OCI-LY1 (cell line): ENCODE measurements around the gene ERCC6L.

Experiments
- H2AFZ ChIP-seq: fragments of 200-600 bp; sonication (generic), shearing (Covaris generic); 2 replicates; pipeline ENCODE4 v1.6.0; 2014; ENCODE audit warnings: antibody characterized with exemption, mild to moderate bottlenecking, low read length
- H3F3A ChIP-seq: fragments of 200-600 bp; sonication (generic), shearing (Covaris generic); 2 replicates; pipeline ENCODE4 v1.6.0; 2014; ENCODE audit warnings: mild to moderate bottlenecking, antibody characterized with exemption, low read length, moderate library complexity; ENCODE audit not compliant: insufficient read depth
- H3K27ac ChIP-seq: fragments of 200-600 bp; sonication (generic); 2 replicates; pipeline ENCODE4 v1.5.1; 2014; ENCODE audit warnings: low read length, mixed run types, mild to moderate bottlenecking, low read depth; ENCODE audit not compliant: poor library complexity, severe bottlenecking
- H3K27me3 ChIP-seq: fragments of 200-600 bp; sonication (generic); 2 replicates; pipeline ENCODE4 v1.6.0; 2014; ENCODE audit warnings: antibody characterized with exemption, mild to moderate bottlenecking, low read length, moderate library complexity; ENCODE audit not compliant: insufficient read depth
- H3K36me3 ChIP-seq: fragments of 200-600 bp; sonication (generic); 2 replicates; pipeline ENCODE4 v1.6.1; 2014; ENCODE audit warnings: mild to moderate bottlenecking, antibody characterized with exemption, low read length, moderate library complexity, mixed read lengths; ENCODE audit not compliant: insufficient read depth
- H3K4me1 ChIP-seq: fragments of 200-600 bp; sonication (generic); 2 replicates; pipeline ENCODE4 v1.5.1; 2014; ENCODE audit warnings: mild to moderate bottlenecking, low read length, moderate library complexity; ENCODE audit not compliant: insufficient read depth, severe bottlenecking
- H3K4me2 ChIP-seq: fragments of 200-600 bp; sonication (generic), shearing (Covaris generic); 2 replicates; pipeline ENCODE4 v1.6.1; 2014; ENCODE audit warnings: low read length
- H3K4me3 ChIP-seq: fragments of 200-600 bp; sonication (generic); 2 replicates; pipeline ENCODE4 v1.5.1; 2014; ENCODE audit warnings: low read length, low read depth, mild to moderate bottlenecking, mixed read lengths; ENCODE audit not compliant: poor library complexity, severe bottlenecking
- H3K79me2 ChIP-seq: fragments of 200-600 bp; shearing (Covaris generic); 2 replicates; pipeline ENCODE4 v1.6.1; 2016; ENCODE audit warnings: mixed run types, low read length, mixed read lengths; ENCODE audit not compliant: insufficient read depth
- H3K9ac ChIP-seq: fragments of 200-600 bp; sonication (generic), shearing (Covaris generic); 2 replicates; pipeline ENCODE4 v1.6.1; 2014; ENCODE audit warnings: mild to moderate bottlenecking, low read length, mixed read lengths
- H3K9me2 ChIP-seq: fragments of 200-600 bp; sonication (generic), shearing (Covaris generic); 2 replicates; pipeline ENCODE4 v1.6.1; 2014; ENCODE audit warnings: low read depth, mild to moderate bottlenecking, low read length, mixed read lengths
- H3K9me3 ChIP-seq: fragments of 200-600 bp; shearing (Covaris generic); 2 replicates; pipeline ENCODE4 v1.6.1; 2014; ENCODE audit warnings: low read length, mixed read lengths
- H4K20me1 ChIP-seq: fragments of 200-600 bp; sonication (generic), shearing (Covaris generic); 2 replicates; pipeline ENCODE4 v1.6.0; 2016; ENCODE audit warnings: mild to moderate bottlenecking, low read length; ENCODE audit not compliant: insufficient read depth
- EZH2 ChIP-seq: fragments of 200-600 bp; sonication (generic), shearing (Covaris generic); IDR thresholded peaks from 2 replicates; pipeline ENCODE4 v1.8.0; 2017; ENCODE audit warnings: borderline replicate concordance, mixed run types, mild to moderate bottlenecking, antibody characterized with exemption, low read length, moderate library complexity, mixed read lengths
- TF ChIP-seq, protein P1 (sequence below): fragments of 200-600 bp; sonication (generic), shearing (Covaris generic); IDR thresholded peaks from 2 replicates; pipeline ENCODE4 v1.5.1; 2017; ENCODE audit warnings: mild to moderate bottlenecking, antibody characterized with exemption, low read length, moderate library complexity, mixed read lengths

Gene ERCC6L

DNA sequence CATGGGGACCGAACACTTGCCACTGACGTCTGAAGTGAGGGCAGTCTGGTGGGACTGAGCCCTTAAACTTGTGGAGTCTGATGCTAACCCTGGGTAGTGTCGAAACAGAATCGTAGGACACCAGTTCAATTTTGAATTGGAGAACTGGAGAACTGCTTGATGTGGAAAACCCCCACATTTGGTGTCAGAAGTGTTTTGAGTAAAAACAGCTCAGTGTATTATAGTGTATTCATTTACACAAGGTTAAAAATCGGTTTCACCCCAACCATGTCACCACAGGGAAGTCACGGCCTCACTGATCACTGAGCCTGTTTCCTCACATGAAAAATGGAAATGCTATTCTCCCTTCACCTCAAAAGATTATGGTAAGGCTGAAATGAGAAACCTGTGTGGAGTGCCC lies 35.4 kb downstream of the ERCC6L start:
- H3K4me2 ChIP-seq = no peak overlapping the region
- H3K9me2 ChIP-seq = no peaks in the 10 kb centered on the region
- TF ChIP-seq, protein P1, sequence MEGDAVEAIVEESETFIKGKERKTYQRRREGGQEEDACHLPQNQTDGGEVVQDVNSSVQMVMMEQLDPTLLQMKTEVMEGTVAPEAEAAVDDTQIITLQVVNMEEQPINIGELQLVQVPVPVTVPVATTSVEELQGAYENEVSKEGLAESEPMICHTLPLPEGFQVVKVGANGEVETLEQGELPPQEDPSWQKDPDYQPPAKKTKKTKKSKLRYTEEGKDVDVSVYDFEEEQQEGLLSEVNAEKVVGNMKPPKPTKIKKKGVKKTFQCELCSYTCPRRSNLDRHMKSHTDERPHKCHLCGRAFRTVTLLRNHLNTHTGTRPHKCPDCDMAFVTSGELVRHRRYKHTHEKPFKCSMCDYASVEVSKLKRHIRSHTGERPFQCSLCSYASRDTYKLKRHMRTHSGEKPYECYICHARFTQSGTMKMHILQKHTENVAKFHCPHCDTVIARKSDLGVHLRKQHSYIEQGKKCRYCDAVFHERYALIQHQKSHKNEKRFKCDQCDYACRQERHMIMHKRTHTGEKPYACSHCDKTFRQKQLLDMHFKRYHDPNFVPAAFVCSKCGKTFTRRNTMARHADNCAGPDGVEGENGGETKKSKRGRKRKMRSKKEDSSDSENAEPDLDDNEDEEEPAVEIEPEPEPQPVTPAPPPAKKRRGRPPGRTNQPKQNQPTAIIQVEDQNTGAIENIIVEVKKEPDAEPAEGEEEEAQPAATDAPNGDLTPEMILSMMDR = no peak
- TF ChIP-seq EZH2 = no peak
- H3K36me3 ChIP-seq = peaks cover 39% of the 10 kb centered on the region
- no peak overlapping the region for H3K9ac ChIP-seq
- no peaks in the 10 kb centered on the region for H3K79me2 ChIP-seq
- H3K4me3 ChIP-seq = no peak overlapping the region
- H2AFZ ChIP-seq = no peak overlapping the region
- no peaks in the 10 kb centered on the region for H4K20me1 ChIP-seq
- no peaks in the 10 kb centered on the region for H3K9me3 ChIP-seq
- no peaks in the 10 kb centered on the region for H3F3A ChIP-seq
- no peaks in the 10 kb centered on the region for H3K27me3 ChIP-seq
- H3K4me1 ChIP-seq = no peaks in the 10 kb centered on the region
- H3K27ac ChIP-seq = no peak overlapping the region

DNA sequence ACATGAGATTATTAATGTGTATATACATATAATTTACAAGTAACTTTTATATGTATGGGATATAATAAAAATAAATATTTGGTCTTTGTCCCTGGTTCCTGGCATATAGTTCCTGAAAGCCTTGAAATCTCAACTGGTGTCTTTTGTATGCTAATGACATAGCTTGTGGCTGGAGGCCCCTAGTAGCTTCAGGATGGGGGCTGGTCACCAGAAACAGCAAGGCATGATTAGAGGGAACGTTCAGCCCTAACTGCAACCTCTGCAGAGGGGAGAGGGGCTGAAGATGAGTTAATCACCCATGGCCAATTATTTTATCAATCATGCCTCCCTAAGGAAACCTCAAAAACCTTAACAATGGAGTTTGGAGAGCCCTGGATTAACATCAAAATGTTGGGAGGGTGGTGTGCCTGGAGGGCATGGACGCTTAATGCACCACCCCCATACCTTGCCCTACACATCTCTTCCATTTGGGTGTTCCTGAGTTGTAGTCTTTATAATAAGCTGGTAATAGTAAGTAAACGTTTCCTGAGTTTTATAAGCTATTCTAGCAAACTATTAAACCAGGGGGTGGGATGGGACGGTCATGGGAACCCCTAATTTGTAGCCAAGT lies 35.9 kb downstream of the ERCC6L start:
- H3K36me3 ChIP-seq = peaks cover 37% of the 10 kb centered on the region
- TF ChIP-seq, protein P1 = no peak
- no peak for TF ChIP-seq EZH2
- H3K9me3 ChIP-seq = no peaks in the 10 kb centered on the region
- H3K79me2 ChIP-seq = no peaks in the 10 kb centered on the region
- H3K9me2 ChIP-seq = no peaks in the 10 kb centered on the region
- no peaks in the 10 kb centered on the region for H4K20me1 ChIP-seq
- no peaks in the 10 kb centered on the region for H3F3A ChIP-seq
- no peaks in the 10 kb centered on the region for H3K27me3 ChIP-seq
- H2AFZ ChIP-seq = no peak overlapping the region
- no peak overlapping the region for H3K27ac ChIP-seq
- H3K9ac ChIP-seq = no peak overlapping the region
- no peak overlapping the region for H3K4me2 ChIP-seq
- H3K4me3 ChIP-seq = no peak overlapping the region
- H3K4me1 ChIP-seq = no peaks in the 10 kb centered on the region

DNA sequence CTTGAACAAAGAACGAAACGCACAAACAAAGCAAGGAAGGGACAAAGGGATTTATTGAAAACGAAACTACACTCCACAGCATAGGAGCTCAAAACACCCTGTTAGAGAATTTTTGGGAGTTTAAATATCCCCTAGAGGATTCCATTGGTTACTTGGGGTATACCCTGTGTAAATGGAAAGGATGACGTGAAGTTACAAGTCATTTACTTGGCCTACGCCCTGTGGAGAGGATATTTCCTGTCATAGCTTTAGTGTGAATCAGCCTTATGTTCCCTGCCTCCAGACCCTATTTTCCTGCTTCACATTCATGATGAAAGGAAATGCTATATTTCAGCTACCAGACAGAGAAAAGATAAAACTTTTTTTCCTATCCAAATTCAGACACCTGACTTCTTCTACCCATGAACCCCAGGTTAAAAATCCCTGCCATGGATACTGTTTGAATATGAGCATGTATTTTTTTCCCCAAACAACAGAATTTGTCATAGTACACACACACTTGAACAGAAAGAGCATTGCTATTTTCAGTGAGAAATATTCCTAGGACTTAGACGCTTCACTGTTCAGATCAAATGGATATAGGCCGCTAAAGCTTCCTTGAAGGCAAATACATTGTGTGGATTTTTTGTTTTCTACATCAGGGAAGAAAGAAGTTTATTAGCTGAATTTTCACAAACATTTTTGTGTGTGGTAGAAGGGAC lies 36.8 kb downstream of the ERCC6L start:
- Histone ChIP-seq H3K9me2 (no peaks in the 10 kb centered on the region), H3K36me3 (peaks cover 28% of the 10 kb centered on the region), H3K4me1 (no peaks in the 10 kb centered on the region), H3K27me3 (no peaks in the 10 kb centered on the region), H3K4me3 (no peak overlapping the region), H3K79me2 (no peaks in the 10 kb centered on the region), H3K9ac (no peak overlapping the region), H3F3A (no peaks in the 10 kb centered on the region), H4K20me1 (no peaks in the 10 kb centered on the region), H3K4me2 (no peak overlapping the region), H3K9me3 (no peaks in the 10 kb centered on the region), H3K27ac (no peak overlapping the region), H2AFZ (no peak overlapping the region)
- TF ChIP-seq, protein P1 = no peak
- TF ChIP-seq EZH2 = no peak
